Endothelial cell of umbilical vein (primary cell): ENCODE results near the gene JPH3. TPM values are rescaled to one million over a fixed set of nuclear protein-coding genes. Genes with fewer than 3 reads are reported as not detected.

Experiments used
- BruUV-seq: library from RNA; stranded (reverse); fragments of 400-500 nt; replicated peaks from 2 replicates; lab custom pipeline; 2021; lab: Mats Ljungman, UMichigan
- CTCF ChIA-PET: fragments of 300-600, 350-600 bp; sonication (Branson Sonifier 250); formaldehyde crosslinking; loops from one replicate; lab custom pipeline; 2021; ENCODE audit warnings: antibody characterized with exemption, inconsistent platforms; lab: Charles Lee
- POLR2A ChIA-PET: fragments of 300-600, 350-600 bp; sonication (Branson Sonifier 250); formaldehyde crosslinking; loops from one replicate; lab custom pipeline; 2021; ENCODE audit warnings: antibody characterized with exemption, inconsistent platforms; lab: Charles Lee
- DNase-seq: peaks from one replicate; pipeline ENCODE4 v3.0.0-alpha.2; 2011; ENCODE audit warnings: low read depth, low spot score
- FAIRE-seq: peaks from 2 replicates; lab custom pipeline; 2011; peaks lifted over from hg19 to GRCh38; lab: Jason Lieb, UNC
- H2AFZ ChIP-seq: 2 replicates; pipeline ENCODE4 v1.6.0; 2012; ENCODE audit warnings: low read depth, low read length, control low read depth, inconsistent platforms
- H3K27ac ChIP-seq: 2 replicates; pipeline ENCODE4 v1.5.1; 2011; ENCODE audit warnings: low read depth, mild to moderate bottlenecking, control low read depth, low read length, moderate library complexity; ENCODE audit not compliant: insufficient read depth
- H3K27me3 ChIP-seq, 2 experiments: 2 replicates each; pipeline versions ENCODE4 v1.6.0 to v1.6.1; 2011; ENCODE audit warnings: low read length in 2 of 2, mixed read lengths in 1 of 2; ENCODE audit not compliant: control insufficient read depth in 2 of 2, insufficient read depth in 2 of 2
- H3K36me3 ChIP-seq, 2 experiments: 2 replicates in 1 of 2; 3 replicates in 1 of 2; pipeline ENCODE4 v1.5.1; 2011; ENCODE audit warnings: low read length in 2 of 2, mild to moderate bottlenecking in 1 of 2, moderate library complexity in 1 of 2; ENCODE audit not compliant: control insufficient read depth in 2 of 2, insufficient read depth in 2 of 2; ENCODE audit errors: extremely low read depth in 1 of 2
- H3K4me1 ChIP-seq: 3 replicates; pipeline ENCODE4 v1.5.1; 2011; ENCODE audit warnings: mild to moderate bottlenecking, low read length; ENCODE audit not compliant: control insufficient read depth, insufficient read depth; ENCODE audit errors: extremely low read depth
- H3K4me2 ChIP-seq: 2 replicates; pipeline ENCODE4 v1.6.1; 2011; ENCODE audit warnings: low read length, control low read depth, mixed read lengths; ENCODE audit not compliant: insufficient read depth
- H3K4me3 ChIP-seq, 3 experiments: fragments of 200-600 bp in 1 of 3; sonication (generic), shearing (Covaris generic) in 1 of 3; replicated peaks in 1 of 3; 2 replicates each; pipeline ENCODE4 v1.5.1; 2011 to 2016; ENCODE audit warnings: control low read depth in 3 of 3, low read length in 3 of 3, mild to moderate bottlenecking in 2 of 3, inconsistent platforms in 1 of 3, low read depth in 1 of 3, moderate library complexity in 1 of 3; ENCODE audit not compliant: insufficient read depth in 1 of 3
- H3K79me2 ChIP-seq: 2 replicates; pipeline ENCODE4 v1.6.0; 2012; ENCODE audit warnings: low read length, inconsistent platforms; ENCODE audit not compliant: control insufficient read depth, insufficient read depth
- H3K9ac ChIP-seq: replicated peaks from 2 replicates; pipeline ENCODE3; 2011; ENCODE audit warnings: low read length, control low read depth; ENCODE audit not compliant: insufficient read depth; ENCODE audit errors: extremely low read depth
- H3K9me1 ChIP-seq: replicated peaks from 3 replicates; pipeline ENCODE4 v1.6.0; 2011; ENCODE audit warnings: mild to moderate bottlenecking, low read length; ENCODE audit not compliant: control insufficient read depth, insufficient read depth; ENCODE audit errors: extremely low read depth
- H3K9me3 ChIP-seq: replicated peaks from 2 replicates; pipeline ENCODE4 v1.5.1; 2012; ENCODE audit warnings: low read length, inconsistent platforms; ENCODE audit not compliant: control insufficient read depth, insufficient read depth
- H4K20me1 ChIP-seq: replicated peaks from 2 replicates; pipeline ENCODE3; 2011; ENCODE audit warnings: mild to moderate bottlenecking, low read length; ENCODE audit not compliant: control insufficient read depth, insufficient read depth; ENCODE audit errors: extremely low read depth
- EZH2 ChIP-seq: IDR thresholded peaks from 2 replicates; pipeline ENCODE4 v1.6.1; 2012; ENCODE audit warnings: borderline replicate concordance, low read depth, mild to moderate bottlenecking, moderate library complexity, low read length, inconsistent platforms; ENCODE audit not compliant: severe bottlenecking
- FOS ChIP-seq: IDR thresholded peaks from 2 replicates; pipeline ENCODE4 v1.6.1; 2011; ENCODE audit warnings: mild to moderate bottlenecking, low read length, moderate library complexity, borderline replicate concordance; ENCODE audit not compliant: insufficient read depth
- GATA2 ChIP-seq: IDR thresholded peaks from 2 replicates; pipeline ENCODE4 v1.7.0; 2011; ENCODE audit warnings: low read depth, mild to moderate bottlenecking, moderate library complexity, mixed read lengths, low read length; ENCODE audit not compliant: insufficient read length, insufficient read depth
- JUN ChIP-seq: IDR thresholded peaks from 2 replicates; pipeline ENCODE4 v1.6.1; 2011; ENCODE audit warnings: borderline replicate concordance, low read depth; ENCODE audit not compliant: insufficient read length, insufficient read depth
- MYC ChIP-seq: IDR thresholded peaks from one replicate; pipeline ENCODE4 v1.6.1; 2011; ENCODE audit warnings: mild to moderate bottlenecking, low read depth, low read length
- POLR2A ChIP-seq: IDR thresholded peaks from 2 replicates; pipeline ENCODE4 v1.6.1; 2012; ENCODE audit warnings: low read depth, mild to moderate bottlenecking, control low read depth, low read length
- POLR2AphosphoS5 ChIP-seq: IDR thresholded peaks from 2 replicates; pipeline ENCODE4 v1.6.1; 2012; ENCODE audit warnings: low read depth, mild to moderate bottlenecking, control low read depth, low read length, moderate library complexity; ENCODE audit not compliant: insufficient read depth
- dilution Hi-C: fragments of 300-500 bp; cut with MboI; formaldehyde crosslinking; loops from one replicate; pipeline ENCODE4 v1.15.0; 2019; ENCODE audit warnings: low sequenced_read_pairs; ENCODE audit not compliant: extremely low pct_ligation_motif_present
- intact Hi-C: fragments of 100-400 bp; cut with micrococcal nuclease; formaldehyde crosslinking; loops from one replicate; pipeline ENCODE4 v1.10.0; 2022
- polyA plus RNA-seq, 4 experiments: library from polyadenylated mRNA; depleted of rRNA in 3 of 4; stranded (reverse) in 3 of 4; unstranded in 1 of 4; fragments of >200 nt; gene quantifications; 2 replicates each; pipeline versions ENCODE4 v1.2.1 to v1.2.3, GENCODE V29; 2011 to 2012; ENCODE audit warnings: missing spikeins in 1 of 4
- total RNA-seq: library from RNA; stranded (reverse); gene quantifications from 2 replicates; pipeline ENCODE4 v1.2.3, GENCODE V29; 2021
- TF ChIP-seq, protein P1 (sequence below): IDR thresholded peaks from 2 replicates; pipeline ENCODE4 v1.6.1; 2011; ENCODE audit not compliant: insufficient read depth, insufficient read length
- TF ChIP-seq, protein P2 (sequence below), 2 donors: IDR thresholded peaks; 1 replicate in 1 of 2; 2 replicates in 1 of 2; pipeline ENCODE4 v1.5.1; 2011; ENCODE audit warnings: low read length in 2 of 2, mild to moderate bottlenecking in 2 of 2, moderate library complexity in 2 of 2, control low read depth in 1 of 2, inconsistent platforms in 1 of 2, low read depth in 1 of 2; ENCODE audit not compliant: insufficient read depth in 1 of 2; ENCODE audit errors: extremely low read depth in 1 of 2

Gene JPH3
- total and polyA plus RNA-seq, 2 donors (not counting 3 experiments of a cell fraction or from before 2014, with no cell fraction given): 0.22 to 0.30 TPM

DNA sequence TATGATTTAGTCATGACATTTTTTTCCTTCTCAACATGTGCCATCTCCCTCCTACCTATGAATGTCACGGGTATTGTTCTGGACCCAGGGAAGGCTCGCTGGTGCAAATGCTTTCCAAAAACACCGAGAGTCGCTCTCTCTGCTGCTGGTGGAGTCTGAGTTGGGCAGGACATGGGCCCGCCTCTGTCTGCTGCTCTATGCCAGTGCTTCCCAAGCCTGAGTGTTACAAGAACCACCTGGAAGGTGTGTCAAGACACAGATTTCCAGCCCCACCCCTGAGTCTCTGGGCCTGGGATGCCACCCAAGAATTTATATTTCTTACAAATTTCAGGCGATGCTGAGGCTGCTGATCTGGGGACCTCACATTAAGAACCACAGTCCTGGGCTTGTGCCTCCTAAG lies 9.1 kb downstream of the JPH3 start:
- no peaks in the 10 kb centered on the region for H3K36me3 ChIP-seq
- no TSS peak for BruUV-seq
- H2AFZ ChIP-seq: no peak overlapping the region
- ChIA-PET CTCF (interaction anchor here (1.0 kb wide), 1 partner anchor 18 kb away, joined by 3 read pairs; no protein-coding TSS in a partner anchor), POLR2A (no interaction called here)
- no peak for TF ChIP-seq FOS
- TF ChIP-seq EZH2: no peak
- no peak for TF ChIP-seq MYC
- no peak for TF ChIP-seq POLR2A
- TF ChIP-seq, protein P1, sequence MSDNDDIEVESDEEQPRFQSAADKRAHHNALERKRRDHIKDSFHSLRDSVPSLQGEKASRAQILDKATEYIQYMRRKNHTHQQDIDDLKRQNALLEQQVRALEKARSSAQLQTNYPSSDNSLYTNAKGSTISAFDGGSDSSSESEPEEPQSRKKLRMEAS: no peak
- TF ChIP-seq GATA2: no peak
- no peak for TF ChIP-seq JUN
- TF ChIP-seq, protein P2, sequence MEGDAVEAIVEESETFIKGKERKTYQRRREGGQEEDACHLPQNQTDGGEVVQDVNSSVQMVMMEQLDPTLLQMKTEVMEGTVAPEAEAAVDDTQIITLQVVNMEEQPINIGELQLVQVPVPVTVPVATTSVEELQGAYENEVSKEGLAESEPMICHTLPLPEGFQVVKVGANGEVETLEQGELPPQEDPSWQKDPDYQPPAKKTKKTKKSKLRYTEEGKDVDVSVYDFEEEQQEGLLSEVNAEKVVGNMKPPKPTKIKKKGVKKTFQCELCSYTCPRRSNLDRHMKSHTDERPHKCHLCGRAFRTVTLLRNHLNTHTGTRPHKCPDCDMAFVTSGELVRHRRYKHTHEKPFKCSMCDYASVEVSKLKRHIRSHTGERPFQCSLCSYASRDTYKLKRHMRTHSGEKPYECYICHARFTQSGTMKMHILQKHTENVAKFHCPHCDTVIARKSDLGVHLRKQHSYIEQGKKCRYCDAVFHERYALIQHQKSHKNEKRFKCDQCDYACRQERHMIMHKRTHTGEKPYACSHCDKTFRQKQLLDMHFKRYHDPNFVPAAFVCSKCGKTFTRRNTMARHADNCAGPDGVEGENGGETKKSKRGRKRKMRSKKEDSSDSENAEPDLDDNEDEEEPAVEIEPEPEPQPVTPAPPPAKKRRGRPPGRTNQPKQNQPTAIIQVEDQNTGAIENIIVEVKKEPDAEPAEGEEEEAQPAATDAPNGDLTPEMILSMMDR (IDR thresholded peaks at IDR 0.05; ENCODE audit: extremely low read depth in 1 of 2, insufficient read depth in 1 of 2, low read depth in 1 of 2, low read length in 2 of 2): no peak
- TF ChIP-seq POLR2AphosphoS5: no peak
- intact Hi-C loops: no loop called here
- FAIRE-seq (no peak), DNase-seq (no peak)
- no peaks in the 10 kb centered on the region for H3K4me1 ChIP-seq
- H3K4me3 ChIP-seq: no peak overlapping the region
- no peak overlapping the region for H3K4me2 ChIP-seq
- H3K9me1 ChIP-seq: no peaks in the 10 kb centered on the region
- H3K27ac ChIP-seq: no peak overlapping the region
- dilution Hi-C loops: no loop called here
- H3K27me3 ChIP-seq: no peaks in the 10 kb centered on the region
- H4K20me1 ChIP-seq: no peaks in the 10 kb centered on the region
- no peaks in the 10 kb centered on the region for H3K79me2 ChIP-seq
- H3K9ac ChIP-seq: no peak overlapping the region
- H3K9me3 ChIP-seq: no peaks in the 10 kb centered on the region
